ENCODE measurements around the gene ZC3H12C.
"Not testable (repeated sequence)": the region's sequence is repeated elsewhere in the genome, so short reads cannot be mapped to it uniquely, and the experiment has no call there.

Gene ZC3H12C

GRCh38 chr11:110092515-110093406 is at the start of gene ZC3H12C:
TSS of gene ZC3H12C (plus strand) at chr11:110093392. CDS start at chr11:110093412, 20 bp downstream.
- no peak for DNase-seq (ENCODE audit: low read depth)

- no peak for DNase-seq (ENCODE audit: low read depth)
Observed at GRCh38 chr11:110044226-110044968, 48.8 kb upstream of the ZC3H12C start.

- no peak for DNase-seq (ENCODE audit: low read depth)
Observed at GRCh38 chr11:110046775-110047380, 46.3 kb upstream of the ZC3H12C start.

- DNase-seq (ENCODE audit: low read depth): no peak
Observed at GRCh38 chr11:110049501-110050200, 43.5 kb upstream of the ZC3H12C start.

GRCh38 chr11:110050201-110050506 is 43.0 kb upstream of the ZC3H12C start:
- DNase-seq (ENCODE audit: low read depth): no peak

GRCh38 chr11:110053848-110054414 is 39.3 kb upstream of the ZC3H12C start:
- DNase-seq (ENCODE audit: low read depth): no peak

GRCh38 chr11:110056956-110057355 is 36.2 kb upstream of the ZC3H12C start:
- DNase-seq (ENCODE audit: low read depth): no peak

GRCh38 chr11:110059706-110060463 is 33.3 kb upstream of the ZC3H12C start:
- no peak for DNase-seq (ENCODE audit: low read depth)

GRCh38 chr11:110061296-110061695 is 31.9 kb upstream of the ZC3H12C start:
- no peak for DNase-seq (ENCODE audit: low read depth)

- no peak for DNase-seq (ENCODE audit: low read depth)
Observed at GRCh38 chr11:110062247-110062646, 30.9 kb upstream of the ZC3H12C start.

GRCh38 chr11:110065189-110065588 is 28.0 kb upstream of the ZC3H12C start:
- DNase-seq (ENCODE audit: low read depth): no peak

- DNase-seq (ENCODE audit: low read depth): not testable (repeated sequence)
Observed at GRCh38 chr11:110068001-110068400, 25.2 kb upstream of the ZC3H12C start.

GRCh38 chr11:110069158-110069737 is 23.9 kb upstream of the ZC3H12C start:
- no peak for DNase-seq (ENCODE audit: low read depth)

- DNase-seq (ENCODE audit: low read depth): no peak
Observed at GRCh38 chr11:110070176-110070575, 23.0 kb upstream of the ZC3H12C start.

GRCh38 chr11:110071197-110071596 is 22.0 kb upstream of the ZC3H12C start:
- DNase-seq (ENCODE audit: low read depth): no peak

- DNase-seq (ENCODE audit: low read depth): no peak
Observed at GRCh38 chr11:110072930-110073329, 20.3 kb upstream of the ZC3H12C start.

- DNase-seq (ENCODE audit: low read depth): no peak
Observed at GRCh38 chr11:110074499-110074898, 18.7 kb upstream of the ZC3H12C start.

- DNase-seq (ENCODE audit: low read depth): no peak
Observed at GRCh38 chr11:110075105-110075846, 17.9 kb upstream of the ZC3H12C start.

- DNase-seq (ENCODE audit: low read depth): no peak
Observed at GRCh38 chr11:110075847-110076208, 17.4 kb upstream of the ZC3H12C start.

- DNase-seq (ENCODE audit: low read depth): no peak
Observed at GRCh38 chr11:110076371-110076965, 16.7 kb upstream of the ZC3H12C start.

Measured in stimulated activated CD8-positive, alpha-beta memory T cell treated with anti-CD3 and anti-CD28 coated beads, Interleukin-15, amount 100 ng/mL, for 1 hour (primary cell).